K562 (cell line): Measurements from ENCODE around the gene ATP6V1F. TPM values are rescaled to one million over a fixed set of nuclear protein-coding genes. Genes with fewer than 3 reads are reported as not detected.

Experiments used
- ARID1B ChIP-seq: fragments of 450-650 bp; IDR thresholded peaks from 2 replicates; pipeline ENCODE4 v1.6.1; 2016; ENCODE audit warnings: antibody characterized with exemption, mild to moderate bottlenecking, inconsistent platforms
- DMBX1 ChIP-seq: fragments of 250-450 bp; sonication (Bioruptor Pico); IDR thresholded peaks from 2 replicates; pipeline ENCODE4 v1.8.0; 2022; ENCODE audit warnings: inconsistent platforms, mild to moderate bottlenecking, moderate library complexity, borderline replicate concordance
- ETS1 ChIP-seq: conservative IDR thresholded peaks from 2 replicates; pipeline ENCODE4 v1.6.1; 2011; ENCODE audit warnings: low read depth, mild to moderate bottlenecking, low read length; ENCODE audit not compliant: control insufficient read depth
- GTF2E2 ChIP-seq: fragments of 200-800 bp; sonication (Bioruptor generic); IDR thresholded peaks from 2 replicates; pipeline ENCODE4 v1.6.1; 2016; ENCODE audit warnings: missing genetic modification characterization, missing compliant biosample characterization
- HMGN3 ChIP-seq: IDR thresholded peaks from 2 replicates; pipeline ENCODE4 v1.6.1; 2011; ENCODE audit warnings: borderline replicate concordance, low read depth, mild to moderate bottlenecking, mixed read lengths, low read length; ENCODE audit not compliant: insufficient read length; ENCODE audit errors: extremely low read depth
- HNRNPLL ChIP-seq: fragments of 200-400 bp; formaldehyde crosslinking; IDR thresholded peaks from 2 replicates; pipeline ENCODE4 v1.6.1; 2017; ENCODE audit warnings: low read length, low read depth, mild to moderate bottlenecking; ENCODE audit not compliant: poor library complexity, severe bottlenecking
- ILF3 ChIP-seq: fragments of 450-650 bp; IDR thresholded peaks from 2 replicates; pipeline ENCODE4 v1.6.1; 2018; ENCODE audit warnings: antibody characterized with exemption, mild to moderate bottlenecking, moderate library complexity, borderline replicate concordance
- KDM1A ChIP-seq, 2 experiments: fragments of 450-650 bp; IDR thresholded peaks; 2 replicates each; pipeline ENCODE4 v1.6.1; 2016; ENCODE audit warnings: mild to moderate bottlenecking in 2 of 2
- NCOA6 ChIP-seq: fragments of 450-650 bp; IDR thresholded peaks from 2 replicates; pipeline ENCODE4 v1.6.1; 2017; ENCODE audit warnings: mild to moderate bottlenecking
- NFRKB ChIP-seq: fragments of 450-650 bp; IDR thresholded peaks from 2 replicates; pipeline ENCODE4 v1.6.1; 2016; ENCODE audit warnings: low read depth
- NRF1 ChIP-seq, 2 experiments: fragments of 450-650 bp; IDR thresholded peaks in 1 of 2; conservative IDR thresholded peaks in 1 of 2; 2 replicates each; pipeline ENCODE4 v1.6.1; 2014; ENCODE audit warnings: mild to moderate bottlenecking in 2 of 2
- RB1 ChIP-seq: fragments of 450-650 bp; IDR thresholded peaks from 2 replicates; pipeline ENCODE4 v1.6.1; 2017; ENCODE audit warnings: low read depth, mild to moderate bottlenecking
- RBBP5 ChIP-seq: fragments of 200-600 bp; sonication (generic); IDR thresholded peaks from 2 replicates; pipeline ENCODE4 v1.6.1; 2012; ENCODE audit warnings: borderline replicate concordance, mild to moderate bottlenecking, low read length, control low read depth, inconsistent platforms; ENCODE audit not compliant: insufficient read depth, poor library complexity, severe bottlenecking
- SMAD3 ChIP-seq: fragments of 450-650 bp; formaldehyde crosslinking; conservative IDR thresholded peaks from 2 replicates; pipeline ENCODE4 v1.4.0; 2020; ENCODE audit warnings: mild to moderate bottlenecking
- SPI1 ChIP-seq: IDR thresholded peaks from 2 replicates; pipeline ENCODE4 v1.6.1; 2011; ENCODE audit warnings: low read depth, low read length, control low read depth, borderline replicate concordance
- SUPT5H ChIP-seq: fragments of 450-650 bp; IDR thresholded peaks from 2 replicates; pipeline ENCODE4 v1.6.1; 2016
- THRB ChIP-seq: fragments of 450-650 bp; formaldehyde crosslinking; conservative IDR thresholded peaks from 2 replicates; pipeline ENCODE4 v1.4.0; 2022; ENCODE audit warnings: mild to moderate bottlenecking, missing genetic modification characterization
- TOE1 ChIP-seq, 2 experiments: fragments of 450-650 bp in 1 of 2; sonication (generic) in 1 of 2; formaldehyde crosslinking in 1 of 2; IDR thresholded peaks; 2 replicates each; pipeline versions ENCODE4 v1.7.1 to v1.8.0; 2016 to 2022; ENCODE audit warnings: borderline replicate concordance in 2 of 2, mild to moderate bottlenecking in 2 of 2, antibody characterized with exemption in 1 of 2, inconsistent platforms in 1 of 2, low read depth in 1 of 2, missing genetic modification reagents in 1 of 2, moderate library complexity in 1 of 2
- ZEB2 ChIP-seq: fragments of 450-650 bp; IDR thresholded peaks from 2 replicates; pipeline ENCODE4 v1.6.1; 2016
- ZNF146 ChIP-seq: IDR thresholded peaks from one replicate; pipeline ENCODE4 v1.6.1; 2018; ENCODE audit warnings: missing compliant biosample characterization; ENCODE audit not compliant: unreplicated experiment
- polyA plus RNA-seq, 8 experiments: library from polyadenylated mRNA; depleted of rRNA in 4 of 8; stranded (reverse) in 5 of 8; unstranded in 3 of 8; fragments of >200 nt; fragmentation: Nextera tagmentation in 2 of 8; fragmentation: Illumina TruSeq in 1 of 8; extraction: Ambion mirVana in 2 of 8; extraction: Trizol in 1 of 8; gene quantifications; 2 replicates each; pipeline versions ENCODE4 v1.2.1 to v1.2.3, GENCODE V29; 2011 to 2014; ENCODE audit warnings: inconsistent platforms in 1 of 8, missing spikeins in 1 of 8
- total RNA-seq, 7 experiments: library from RNA; depleted of rRNA in 6 of 7; stranded (reverse); fragments of >200 nt in 6 of 7; fragmentation: Illumina TruSeq in 2 of 7; extraction: Trizol in 2 of 7; gene quantifications; 2 replicates each; pipeline versions ENCODE4 v1.2.1 to v1.2.3, GENCODE V29; 2011 to 2021; ENCODE audit warnings: low replicate concordance in 1 of 7
- TF ChIP-seq, protein P1 (sequence below): fragments of 450-650 bp; formaldehyde crosslinking; IDR thresholded peaks from 2 replicates; pipeline ENCODE4 v1.4.0; 2020; ENCODE audit warnings: mild to moderate bottlenecking, moderate library complexity
- TF ChIP-seq, protein P2 (sequence below): fragments of 250-450 bp; sonication (Bioruptor Pico); IDR thresholded peaks from 2 replicates; pipeline ENCODE4 v1.8.0; 2022; ENCODE audit warnings: moderate library complexity, mild to moderate bottlenecking, inconsistent platforms

Gene ATP6V1F
- total and polyA plus RNA-seq, 9 of the 15 experiments (the other 6 are each of a cell fraction or from before 2014, with no cell fraction given): 206 to 1,123 (median 542) TPM

DNA sequence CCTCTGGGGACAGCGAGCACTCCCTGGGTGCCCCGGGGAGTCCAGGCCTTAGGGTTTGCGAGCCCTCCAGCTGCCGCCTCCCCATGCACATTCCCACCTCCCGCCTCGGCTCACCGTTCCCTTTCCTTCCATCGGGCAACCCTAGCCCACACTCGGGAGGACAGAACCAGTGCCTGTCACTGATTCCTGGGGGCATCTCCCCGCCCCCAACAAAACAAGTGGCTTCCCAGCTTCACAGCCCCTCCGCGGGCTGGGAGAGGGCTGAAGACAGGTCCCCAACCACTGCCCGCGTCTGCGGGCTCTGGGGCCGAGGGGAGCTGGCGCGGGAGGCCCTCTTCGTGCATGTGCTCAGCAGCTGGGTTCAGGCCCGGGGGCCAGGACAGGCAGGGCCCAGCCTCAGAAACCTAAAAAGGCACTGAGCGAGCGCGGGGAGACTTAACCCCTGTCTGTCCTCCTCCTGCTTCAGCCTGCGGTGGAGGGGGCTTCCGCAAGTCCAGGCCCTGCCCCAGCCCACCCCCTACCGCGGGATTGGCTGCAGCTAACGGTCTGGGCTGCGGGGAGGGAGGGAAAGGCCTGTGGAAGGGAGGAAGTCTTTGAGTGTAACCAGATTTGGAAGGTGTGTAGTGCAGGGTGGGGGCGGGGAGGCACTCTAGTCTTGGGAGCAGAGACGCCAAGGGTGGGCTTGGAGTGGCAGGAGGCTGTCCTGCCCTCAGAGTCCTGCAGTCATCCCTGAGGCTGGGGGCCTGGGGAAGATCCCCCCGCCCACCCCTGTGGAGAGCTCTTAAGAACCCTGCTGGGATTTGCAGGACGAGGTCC lies 31.3 kb upstream of the ATP6V1F start (continued):
- no peak for TF ChIP-seq RBBP5
- peak; percentile 93 for TF ChIP-seq SUPT5H
- TF ChIP-seq, protein P1, sequence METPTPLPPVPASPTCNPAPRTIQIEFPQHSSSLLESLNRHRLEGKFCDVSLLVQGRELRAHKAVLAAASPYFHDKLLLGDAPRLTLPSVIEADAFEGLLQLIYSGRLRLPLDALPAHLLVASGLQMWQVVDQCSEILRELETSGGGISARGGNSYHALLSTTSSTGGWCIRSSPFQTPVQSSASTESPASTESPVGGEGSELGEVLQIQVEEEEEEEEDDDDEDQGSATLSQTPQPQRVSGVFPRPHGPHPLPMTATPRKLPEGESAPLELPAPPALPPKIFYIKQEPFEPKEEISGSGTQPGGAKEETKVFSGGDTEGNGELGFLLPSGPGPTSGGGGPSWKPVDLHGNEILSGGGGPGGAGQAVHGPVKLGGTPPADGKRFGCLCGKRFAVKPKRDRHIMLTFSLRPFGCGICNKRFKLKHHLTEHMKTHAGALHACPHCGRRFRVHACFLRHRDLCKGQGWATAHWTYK (CRISPR knock-in tag): peak; percentile 62; the same call in 1 of the 2 replicates
- TF ChIP-seq RB1: peak; percentile 42
- TF ChIP-seq, protein P2, sequence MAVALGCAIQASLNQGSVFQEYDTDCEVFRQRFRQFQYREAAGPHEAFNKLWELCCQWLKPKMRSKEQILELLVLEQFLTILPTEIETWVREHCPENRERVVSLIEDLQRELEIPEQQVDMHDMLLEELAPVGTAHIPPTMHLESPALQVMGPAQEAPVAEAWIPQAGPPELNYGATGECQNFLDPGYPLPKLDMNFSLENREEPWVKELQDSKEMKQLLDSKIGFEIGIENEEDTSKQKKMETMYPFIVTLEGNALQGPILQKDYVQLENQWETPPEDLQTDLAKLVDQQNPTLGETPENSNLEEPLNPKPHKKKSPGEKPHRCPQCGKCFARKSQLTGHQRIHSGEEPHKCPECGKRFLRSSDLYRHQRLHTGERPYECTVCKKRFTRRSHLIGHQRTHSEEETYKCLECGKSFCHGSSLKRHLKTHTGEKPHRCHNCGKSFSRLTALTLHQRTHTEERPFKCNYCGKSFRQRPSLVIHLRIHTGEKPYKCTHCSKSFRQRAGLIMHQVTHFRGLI: no peak
- peak; percentile 51 for TF ChIP-seq ETS1
- TF ChIP-seq THRB (CRISPR knock-in tag): no peak
- TF ChIP-seq NCOA6: no peak
- peak; percentile 20 to 40; a peak in 2 of 4 replicates for TF ChIP-seq NRF1 (conservative IDR thresholded peaks at IDR 0.05 in 1 of 2, IDR thresholded peaks at IDR 0.05 in 1 of 2)
- peak; percentile 62; the same call in 1 of the 2 replicates for TF ChIP-seq NFRKB
- TF ChIP-seq ZEB2: peak; percentile 56; the same call in 1 of the 2 replicates
- no peak for TF ChIP-seq ILF3
- TF ChIP-seq SMAD3 (CRISPR knock-in tag): no peak
- TF ChIP-seq KDM1A (IDR thresholded peaks at IDR 0.05): peak; percentile 79 to 85
- peak; percentile 66 for TF ChIP-seq HMGN3
- peak; percentile 36; the same call in 1 of the 2 replicates for TF ChIP-seq DMBX1
- TF ChIP-seq ARID1B: peak; percentile 43; the same call in 1 of the 2 replicates
- TF ChIP-seq TOE1 (IDR thresholded peaks at IDR 0.05; ENCODE audit: borderline replicate concordance): peak; percentile 47; the same call in 1 of the 2 replicates
- TF ChIP-seq TOE1 (CRISPR knock-in tag; IDR thresholded peaks at IDR 0.05; ENCODE audit: borderline replicate concordance, low read depth): no peak
- peak; percentile 2 for TF ChIP-seq ZNF146 (CRISPR knock-in tag)
- TF ChIP-seq GTF2E2 (tag): peak; percentile 74
- TF ChIP-seq HNRNPLL: peak; percentile 27
- peak; percentile 95 for TF ChIP-seq SPI1
